Mammary epithelial cell (primary cell): ENCODE measurements around the gene GLYATL3.

Experiments
- CTCF ChIP-seq, 2 donors: IDR thresholded peaks in 1 of 2; conservative IDR thresholded peaks in 1 of 2; 2 replicates each; pipeline ENCODE4 v1.5.1; 2011 to 2012; ENCODE audit warnings: inconsistent platforms in 2 of 2, low read length in 2 of 2, mild to moderate bottlenecking in 2 of 2, control low read depth in 1 of 2, low read depth in 1 of 2; ENCODE audit not compliant: insufficient read depth in 1 of 2; ENCODE audit errors: extremely low read depth in 1 of 2
- EZH2 ChIP-seq: IDR thresholded peaks from 2 replicates; pipeline ENCODE4 v1.6.1; 2012; ENCODE audit warnings: low read length, inconsistent platforms, borderline replicate concordance

- no peak for TF ChIP-seq CTCF (conservative IDR thresholded peaks at IDR 0.05 in 1 of 2, IDR thresholded peaks at IDR 0.05 in 1 of 2; ENCODE audit: extremely low read depth in 1 of 2, insufficient read depth in 1 of 2, low read depth in 1 of 2, low read length in 2 of 2)
- TF ChIP-seq EZH2, result no peak
Observed at GRCh38 chr6:49527320-49527719, 27.6 kb downstream of the GLYATL3 start.
